ENCODE data around the gene WDR46. TPM values are rescaled to one million over a fixed set of nuclear protein-coding genes. Genes with fewer than 3 reads are reported as not detected.

WDR46 gene
- total and polyA plus RNA-seq, 2 of the 8 experiments (the other 6 are each of a cell fraction or from before 2014, with no cell fraction given), result 69.7 to 91.0 TPM

GRCh38 chr6:33335916-33336315 lies 46.9 kb upstream of the WDR46 start:
- no peak for FAIRE-seq
- H3K18ac ChIP-seq (ENCODE audit: extremely low read depth, low read length), result no peak overlapping the region
- H4K5ac ChIP-seq (ENCODE audit: insufficient read length, low read depth, low read length), result no peak overlapping the region
- H3K4me3 ChIP-seq (ENCODE audit: extremely low read depth in 1 of 4, insufficient read depth in 2 of 4, low read depth in 3 of 4, low read length in 4 of 4), result no peak overlapping the region
- POLR2A ChIA-PET (ENCODE audit: partially characterized antibody), result interaction anchor here (0.6 to 0.9 kb wide), 2 partner anchors 24 to 91 kb away, joined by 3 read pairs; no protein-coding TSS in a partner anchor
- no peaks in the 10 kb centered on the region for H3K79me1 ChIP-seq (ENCODE audit: low read depth, low read length)
- H3K27ac ChIP-seq (ENCODE audit: low read depth, low read length), result no peak overlapping the region
- H3K9me3 ChIP-seq (ENCODE audit: insufficient read depth in 2 of 2, low read depth in 1 of 2, low read length in 1 of 2), result no peaks in the 10 kb centered on the region
- DNase-seq (ENCODE audit: low read depth in 1 of 2, low spot score in 2 of 2), result no peak
- H3K23me2 ChIP-seq (ENCODE audit: low read depth, low read length), result no peaks in the 10 kb centered on the region
- no peak overlapping the region for H2BK120ac ChIP-seq (replicated peaks; ENCODE audit: low read depth, low read length)
- no peak overlapping the region for H3K14ac ChIP-seq (ENCODE audit: insufficient read length)
- H3K79me2 ChIP-seq (ENCODE audit: control insufficient read depth in 1 of 2, insufficient read depth in 2 of 2, low read length in 2 of 2), result no peaks in the 10 kb centered on the region
- CTCF ChIA-PET (ENCODE audit: partially characterized antibody), result interaction anchor here (0.6 to 4.4 kb wide), 3 partner anchors 9 to 134 kb away, joined by 3 to 22 read pairs (median 3); no protein-coding TSS in a partner anchor
- H4K91ac ChIP-seq (replicated peaks; ENCODE audit: insufficient read length, low read length), result no peak overlapping the region
- no peaks in the 10 kb centered on the region for H3K4me1 ChIP-seq (replicated peaks in 1 of 4; ENCODE audit: control insufficient read depth in 3 of 4, insufficient read depth in 4 of 4, low read length in 3 of 4)
- H3K36me3 ChIP-seq (ENCODE audit: control insufficient read depth in 2 of 4, insufficient read depth in 4 of 4, low read length in 3 of 4), result no peaks in the 10 kb centered on the region
- H3K4me2 ChIP-seq (ENCODE audit: insufficient read depth in 1 of 2, low read depth in 2 of 2, low read length in 2 of 2), result no peak overlapping the region
- no peaks in the 10 kb centered on the region for H3K27me3 ChIP-seq (replicated peaks in 1 of 4; ENCODE audit: control insufficient read depth in 3 of 4, extremely low read depth in 1 of 4, insufficient read depth in 3 of 4, low read length in 3 of 4)
- no peak overlapping the region for H4K8ac ChIP-seq (ENCODE audit: extremely low read depth, insufficient read depth, low read length)
- no peaks in the 10 kb centered on the region for H4K20me1 ChIP-seq (replicated peaks in 1 of 2; ENCODE audit: control insufficient read depth in 1 of 2, insufficient read depth in 2 of 2, low read length in 2 of 2)
- no peak overlapping the region for H3K56ac ChIP-seq (replicated peaks; ENCODE audit: insufficient read length, low read depth, low read length)
- 100% methylated on average over 3 of the region's 4 CpGs; no CpG with 5 or more reads in 1 of the 2 experiments for WGBS, 2 experiments (ENCODE audit: extremely low coverage in 1 of 2, insufficient coverage in 1 of 2, insufficient read length in 1 of 2, insufficient replicate concordance in 2 of 2, low coverage in 1 of 2, low lambda C conversion rate in 2 of 2, missing lambda C conversion rate in 1 of 2)
- no peak overlapping the region for H2AK5ac ChIP-seq (ENCODE audit: low read depth, low read length)
- H2BK15ac ChIP-seq (ENCODE audit: low read length), result no peak overlapping the region
- H2BK12ac ChIP-seq (ENCODE audit: low read depth, low read length), result no peak overlapping the region
- no peak overlapping the region for H2BK20ac ChIP-seq (ENCODE audit: low read length)
- H3K23ac ChIP-seq (ENCODE audit: insufficient read length), result no peak overlapping the region
- no peak overlapping the region for H3K4ac ChIP-seq (replicated peaks; ENCODE audit: insufficient read length, low read depth, low read length)
- no peak overlapping the region for H2BK5ac ChIP-seq (ENCODE audit: low read depth, low read length)
- no peak overlapping the region for H3K9ac ChIP-seq (replicated peaks in 1 of 4; ENCODE audit: extremely low read depth in 1 of 4, low read depth in 3 of 4, low read length in 3 of 4)
- H2AFZ ChIP-seq (ENCODE audit: low read length), result no peak overlapping the region
- no peak for TF ChIP-seq CBX8 (IDR thresholded peaks at IDR 0.05; ENCODE audit: borderline replicate concordance, low read depth, low read length)
- TF ChIP-seq FOSL1 (IDR thresholded peaks at IDR 0.05; ENCODE audit: insufficient read depth, low read depth, low read length), result no peak
- no peak for TF ChIP-seq SAP30 (IDR thresholded peaks at IDR 0.05; ENCODE audit: insufficient read depth, insufficient replicate concordance, low read length)
- no peak for TF ChIP-seq EP300 (IDR thresholded peaks at IDR 0.05; ENCODE audit: borderline replicate concordance in 1 of 2, low read depth in 2 of 2, low read length in 2 of 2)
- TF ChIP-seq KDM1A (IDR thresholded peaks at IDR 0.05; ENCODE audit: borderline replicate concordance, low read length), result no peak
- no peak for TF ChIP-seq SRF (IDR thresholded peaks at IDR 0.05; ENCODE audit: low read depth, low read length)
- TF ChIP-seq SIRT6 (IDR thresholded peaks at IDR 0.05; ENCODE audit: low read length), result no peak
- TF ChIP-seq CHD1 (IDR thresholded peaks at IDR 0.05; ENCODE audit: low read depth, low read length), result no peak
- no peak for TF ChIP-seq BACH1 (IDR thresholded peaks at IDR 0.05; ENCODE audit: low read length)
- TF ChIP-seq SUZ12 (IDR thresholded peaks at IDR 0.05; ENCODE audit: low read length), result no peak
- no peak for TF ChIP-seq KDM4A (IDR thresholded peaks at IDR 0.05; ENCODE audit: low read depth, low read length, severe bottlenecking)
- no peak for TF ChIP-seq EGR1 (IDR thresholded peaks at IDR 0.05; ENCODE audit: borderline replicate concordance, low read depth, low read length)
- no peak for TF ChIP-seq NANOG (IDR thresholded peaks at IDR 0.05; ENCODE audit: insufficient read depth, low read depth, low read length, poor library complexity, severe bottlenecking)
- no peak for TF ChIP-seq GABPA (IDR thresholded peaks at IDR 0.05; ENCODE audit: borderline replicate concordance, insufficient read depth, low read length)
